Body of pancreas (tissue), 4 donors: Measurements from ENCODE around the gene EEPD1.

ENCODE experiments used
- CTCF ChIP-seq, 7 experiments: fragments of 450-650 bp in 4 of 7; fragments of 200-600 bp in 3 of 7; sonication (generic) in 3 of 7; IDR thresholded peaks; one replicate each; pipeline ENCODE4 v1.5.1; 2016 to 2019; ENCODE audit warnings: antibody characterized with exemption in 7 of 7
- POLR2A ChIP-seq, 3 donors: fragments of 450-650 bp; IDR thresholded peaks; one replicate each; pipeline ENCODE4 v1.6.1; 2016; ENCODE audit warnings: antibody characterized with exemption in 3 of 3, mild to moderate bottlenecking in 2 of 3

GRCh38 chr7:36336390-36336789, 183.3 kb downstream of the EEPD1 start:
- TF ChIP-seq CTCF (IDR thresholded peaks at IDR 0.05) (no peak), POLR2A (IDR thresholded peaks at IDR 0.05) (no peak)
